ENCODE measurements around the gene ZXDC.

The ZXDC gene

DNA sequence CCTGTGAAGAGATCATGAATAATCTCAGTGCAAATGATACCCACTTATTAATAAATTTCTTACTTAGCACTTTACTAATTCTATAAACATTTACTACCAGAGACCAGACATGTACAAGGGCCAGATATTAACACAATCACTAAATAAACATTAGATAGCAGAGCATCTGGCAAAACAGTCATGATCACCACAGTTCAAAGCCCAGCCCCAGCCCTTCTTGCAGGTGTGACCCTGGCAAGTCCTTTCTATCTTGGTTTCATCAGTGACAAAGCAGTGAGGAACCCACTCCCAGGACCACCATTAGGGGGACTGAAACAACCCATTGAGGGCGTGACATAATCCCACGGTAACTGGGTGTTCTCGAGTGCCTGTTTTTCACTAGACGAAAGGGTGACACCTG lies 11.6 kb downstream of the ZXDC start:
- Histone ChIP-seq H3K4me3 (ENCODE audit: low read length) (no peak overlapping the region), H3K4me1 (ENCODE audit: control insufficient read depth, insufficient read depth, low read length) (no peaks in the 10 kb centered on the region), H3K9ac (ENCODE audit: low read length) (no peak overlapping the region), H3K36me3 (ENCODE audit: control insufficient read depth, insufficient read depth, low read length) (peaks cover 43% of the 10 kb centered on the region), H3K27me3 (ENCODE audit: control insufficient read depth, insufficient read depth, low read length) (no peaks in the 10 kb centered on the region), H3K9me3 (ENCODE audit: control insufficient read depth, low read length) (no peaks in the 10 kb centered on the region)

DNA sequence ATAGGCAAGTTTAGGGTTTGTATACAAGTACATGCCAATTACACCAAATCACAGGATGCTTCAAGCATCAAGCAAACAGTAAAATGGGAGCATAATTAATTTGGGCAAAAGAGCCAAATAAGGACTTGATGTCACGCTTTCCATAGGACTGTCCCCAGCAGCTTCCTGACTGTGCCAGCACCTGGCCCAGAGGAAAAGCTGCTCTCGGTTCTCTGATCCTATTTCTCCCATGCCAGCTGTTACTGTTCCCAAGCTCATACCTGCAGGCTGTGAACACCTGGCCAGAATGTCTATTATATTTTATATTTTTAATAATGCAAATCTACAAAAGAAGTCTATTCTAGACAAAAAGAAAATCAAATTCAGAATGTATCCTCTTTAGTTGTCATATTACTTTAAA lies 12.2 kb downstream of the ZXDC start:
- H3K36me3 ChIP-seq (ENCODE audit: control insufficient read depth, insufficient read depth, low read length), result peaks cover 39% of the 10 kb centered on the region
- no peak overlapping the region for H3K4me3 ChIP-seq (ENCODE audit: low read length)
- H3K27me3 ChIP-seq (ENCODE audit: control insufficient read depth, insufficient read depth, low read length), result no peaks in the 10 kb centered on the region
- H3K9me3 ChIP-seq (ENCODE audit: control insufficient read depth, low read length), result no peaks in the 10 kb centered on the region
- H3K4me1 ChIP-seq (ENCODE audit: control insufficient read depth, insufficient read depth, low read length), result no peaks in the 10 kb centered on the region
- H3K9ac ChIP-seq (ENCODE audit: low read length), result no peak overlapping the region

DNA sequence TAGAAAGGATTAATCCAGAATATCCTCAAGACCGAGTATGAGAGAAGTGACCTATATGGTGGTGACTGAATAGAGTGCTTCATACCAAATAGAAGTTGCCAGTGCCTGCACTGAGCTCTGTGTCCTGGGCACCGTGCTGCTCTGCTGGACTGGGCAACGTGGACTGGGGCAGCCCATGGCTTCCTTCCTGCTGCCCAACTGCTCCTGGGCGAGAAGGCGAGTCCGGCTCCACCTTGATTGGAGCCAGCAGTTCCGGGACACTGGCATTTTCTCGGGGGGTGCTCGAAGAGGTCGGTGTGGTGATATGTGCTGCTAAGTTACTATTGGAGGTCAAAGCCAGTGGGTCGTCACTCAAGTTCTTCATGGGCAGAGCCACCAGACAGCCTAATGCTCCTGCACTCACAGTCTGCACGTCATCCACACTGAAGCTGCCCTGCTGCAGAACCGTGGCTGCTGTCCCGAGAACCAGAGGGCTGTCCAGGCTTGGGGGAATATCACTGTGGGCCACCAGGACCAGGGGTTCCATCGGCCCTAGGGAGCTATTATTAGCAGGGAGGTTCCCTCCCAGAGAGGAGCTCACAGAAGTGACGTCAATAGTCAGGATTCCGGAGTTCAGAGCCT lies 14.1 kb downstream of the ZXDC start:
- Histone ChIP-seq H3K9ac (ENCODE audit: low read length) (no peak overlapping the region), H3K36me3 (ENCODE audit: control insufficient read depth, insufficient read depth, low read length) (peaks cover 33% of the 10 kb centered on the region), H3K27me3 (ENCODE audit: control insufficient read depth, insufficient read depth, low read length) (no peaks in the 10 kb centered on the region), H3K4me1 (ENCODE audit: control insufficient read depth, insufficient read depth, low read length) (no peaks in the 10 kb centered on the region), H3K4me3 (ENCODE audit: low read length) (no peak overlapping the region), H3K9me3 (ENCODE audit: control insufficient read depth, low read length) (no peaks in the 10 kb centered on the region)

GRCh38 chr3:126460381-126460780 lies 15.3 kb downstream of the ZXDC start:
- Histone ChIP-seq H3K4me1 (ENCODE audit: control insufficient read depth, insufficient read depth, low read length) (no peaks in the 10 kb centered on the region), H3K9me3 (ENCODE audit: control insufficient read depth, low read length) (no peaks in the 10 kb centered on the region), H3K9ac (ENCODE audit: low read length) (no peak overlapping the region), H3K36me3 (ENCODE audit: control insufficient read depth, insufficient read depth, low read length) (peaks cover 25% of the 10 kb centered on the region), H3K4me3 (ENCODE audit: low read length) (no peak overlapping the region), H3K27me3 (ENCODE audit: control insufficient read depth, insufficient read depth, low read length) (no peaks in the 10 kb centered on the region)

DNA sequence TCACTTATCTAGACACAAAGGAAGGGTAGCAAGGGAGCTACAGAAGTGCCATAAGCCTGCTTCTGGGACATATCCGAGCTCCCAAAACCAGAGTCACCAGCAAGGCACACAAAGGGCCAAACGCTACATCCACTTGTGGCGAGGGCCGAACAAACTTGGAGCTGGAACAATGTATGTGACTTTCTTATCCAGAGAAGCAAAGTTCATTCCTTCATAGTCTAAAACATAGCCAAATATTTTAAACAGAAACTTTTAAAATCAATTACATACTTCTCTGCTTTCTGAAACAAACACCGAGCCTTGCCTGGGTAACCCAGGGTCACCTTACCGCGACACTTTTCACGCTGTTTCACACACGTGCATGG lies 15.9 kb downstream of the ZXDC start:
- Histone ChIP-seq H3K27me3 (ENCODE audit: control insufficient read depth, insufficient read depth, low read length) (no peaks in the 10 kb centered on the region), H3K36me3 (ENCODE audit: control insufficient read depth, insufficient read depth, low read length) (peaks cover 19% of the 10 kb centered on the region), H3K4me3 (ENCODE audit: low read length) (no peak overlapping the region), H3K9ac (ENCODE audit: low read length) (no peak overlapping the region), H3K9me3 (ENCODE audit: control insufficient read depth, low read length) (no peaks in the 10 kb centered on the region), H3K4me1 (ENCODE audit: control insufficient read depth, insufficient read depth, low read length) (no peaks in the 10 kb centered on the region)

GRCh38 chr3:126459111-126459762 lies 16.5 kb downstream of the ZXDC start:
- H3K4me3 ChIP-seq (ENCODE audit: low read length), result no peak overlapping the region
- peaks cover 15% of the 10 kb centered on the region for H3K36me3 ChIP-seq (ENCODE audit: control insufficient read depth, insufficient read depth, low read length)
- H3K27me3 ChIP-seq (ENCODE audit: control insufficient read depth, insufficient read depth, low read length), result no peaks in the 10 kb centered on the region
- no peak overlapping the region for H3K9ac ChIP-seq (ENCODE audit: low read length)
- H3K9me3 ChIP-seq (ENCODE audit: control insufficient read depth, low read length), result no peaks in the 10 kb centered on the region
- H3K4me1 ChIP-seq (ENCODE audit: control insufficient read depth, insufficient read depth, low read length), result no peaks in the 10 kb centered on the region

- Histone ChIP-seq H3K4me1 (ENCODE audit: control insufficient read depth, insufficient read depth, low read length) (no peaks in the 10 kb centered on the region), H3K9ac (ENCODE audit: low read length) (no peak overlapping the region), H3K36me3 (ENCODE audit: control insufficient read depth, insufficient read depth, low read length) (peaks cover 12% of the 10 kb centered on the region), H3K9me3 (ENCODE audit: control insufficient read depth, low read length) (no peaks in the 10 kb centered on the region), H3K27me3 (ENCODE audit: control insufficient read depth, insufficient read depth, low read length) (no peaks in the 10 kb centered on the region), H3K4me3 (ENCODE audit: low read length) (no peak overlapping the region)
These were observed 18.8 kb downstream of the ZXDC start for GRCh38 chr3:126456766-126457388.

DNA sequence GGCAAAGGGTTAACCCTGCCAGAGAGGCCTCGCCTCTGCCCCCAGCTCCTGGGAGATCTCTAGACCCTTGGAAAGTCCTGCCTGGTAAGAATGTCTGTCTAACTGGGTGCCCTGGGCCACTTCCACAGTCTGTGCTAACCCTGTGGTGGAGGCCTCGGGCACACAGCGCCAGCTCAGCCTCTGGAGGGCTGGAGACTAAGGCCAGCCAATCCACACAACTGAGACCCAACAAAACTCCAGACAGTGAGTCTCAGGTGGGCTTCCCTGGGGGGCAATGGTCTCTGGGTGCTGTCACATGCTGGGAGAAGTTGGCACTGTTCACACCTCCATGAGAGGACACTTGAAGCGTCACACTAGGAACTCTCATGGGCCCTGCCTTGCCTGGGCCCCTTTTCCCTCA lies 19.5 kb downstream of the ZXDC start:
- H3K27me3 ChIP-seq (ENCODE audit: control insufficient read depth, insufficient read depth, low read length), result no peaks in the 10 kb centered on the region
- no peak overlapping the region for H3K4me3 ChIP-seq (ENCODE audit: low read length)
- H3K9ac ChIP-seq (ENCODE audit: low read length), result no peak overlapping the region
- no peaks in the 10 kb centered on the region for H3K9me3 ChIP-seq (ENCODE audit: control insufficient read depth, low read length)
- peaks cover 16% of the 10 kb centered on the region for H3K36me3 ChIP-seq (ENCODE audit: control insufficient read depth, insufficient read depth, low read length)
- H3K4me1 ChIP-seq (ENCODE audit: control insufficient read depth, insufficient read depth, low read length), result no peaks in the 10 kb centered on the region

- H3K9ac ChIP-seq (ENCODE audit: low read length), result no peak overlapping the region
- no peaks in the 10 kb centered on the region for H3K9me3 ChIP-seq (ENCODE audit: control insufficient read depth, low read length)
- H3K4me1 ChIP-seq (ENCODE audit: control insufficient read depth, insufficient read depth, low read length), result no peaks in the 10 kb centered on the region
- H3K36me3 ChIP-seq (ENCODE audit: control insufficient read depth, insufficient read depth, low read length), result peaks cover 13% of the 10 kb centered on the region
- no peaks in the 10 kb centered on the region for H3K27me3 ChIP-seq (ENCODE audit: control insufficient read depth, insufficient read depth, low read length)
- no peak overlapping the region for H3K4me3 ChIP-seq (ENCODE audit: low read length)
These were observed 21.1 kb downstream of the ZXDC start for GRCh38 chr3:126454437-126455198.

DNA sequence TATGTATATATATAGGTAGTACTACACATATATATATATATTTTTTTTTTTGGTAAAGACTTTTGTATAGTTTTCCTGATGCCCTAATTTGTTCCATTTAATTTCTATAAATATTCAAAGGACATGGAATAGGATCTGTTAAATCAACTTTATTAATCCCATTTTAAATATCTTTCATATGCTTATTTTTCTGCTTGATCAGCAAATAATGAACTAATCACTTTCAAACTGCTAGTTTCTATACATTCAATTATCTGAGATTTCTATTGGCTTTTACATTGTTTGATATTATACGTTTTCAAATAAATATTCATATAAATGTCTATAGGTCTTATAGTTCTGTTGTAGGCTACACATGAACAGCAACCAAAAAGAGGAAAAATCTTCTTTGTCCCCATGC lies 21.7 kb downstream of the ZXDC start:
- H3K36me3 ChIP-seq (ENCODE audit: control insufficient read depth, insufficient read depth, low read length), result peaks cover 7% of the 10 kb centered on the region
- no peaks in the 10 kb centered on the region for H3K27me3 ChIP-seq (ENCODE audit: control insufficient read depth, insufficient read depth, low read length)
- H3K9ac ChIP-seq (ENCODE audit: low read length), result no peak overlapping the region
- H3K4me1 ChIP-seq (ENCODE audit: control insufficient read depth, insufficient read depth, low read length), result no peaks in the 10 kb centered on the region
- H3K4me3 ChIP-seq (ENCODE audit: low read length), result no peak overlapping the region
- H3K9me3 ChIP-seq (ENCODE audit: control insufficient read depth, low read length), result no peaks in the 10 kb centered on the region

DNA sequence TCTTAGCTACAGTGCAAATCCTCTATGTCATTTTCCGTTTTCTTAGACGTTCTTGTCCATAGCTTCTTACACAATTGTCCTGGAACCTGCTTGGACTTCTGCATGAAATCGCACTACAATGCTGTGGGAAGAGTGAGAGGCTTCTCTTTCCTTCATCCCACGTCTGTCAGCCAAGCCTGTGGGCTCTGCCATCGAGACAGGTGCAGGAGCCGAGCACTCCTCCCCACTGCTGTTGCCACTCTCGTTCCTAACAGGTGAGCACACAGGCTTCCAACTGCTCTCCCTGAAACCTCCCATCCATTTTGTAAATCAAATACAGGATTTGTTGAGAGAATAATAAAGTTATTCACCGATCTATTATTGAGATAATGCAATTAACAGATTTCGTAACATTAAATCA lies 23.5 kb downstream of the ZXDC start:
- H3K9ac ChIP-seq (ENCODE audit: low read length), result no peak overlapping the region
- no peaks in the 10 kb centered on the region for H3K27me3 ChIP-seq (ENCODE audit: control insufficient read depth, insufficient read depth, low read length)
- no peaks in the 10 kb centered on the region for H3K9me3 ChIP-seq (ENCODE audit: control insufficient read depth, low read length)
- H3K36me3 ChIP-seq (ENCODE audit: control insufficient read depth, insufficient read depth, low read length), result peaks cover 6% of the 10 kb centered on the region
- no peaks in the 10 kb centered on the region for H3K4me1 ChIP-seq (ENCODE audit: control insufficient read depth, insufficient read depth, low read length)
- no peak overlapping the region for H3K4me3 ChIP-seq (ENCODE audit: low read length)

- Histone ChIP-seq H3K36me3 (ENCODE audit: control insufficient read depth, insufficient read depth, low read length) (peaks cover 6% of the 10 kb centered on the region), H3K9ac (ENCODE audit: low read length) (no peak overlapping the region)
These were observed 24.2 kb downstream of the ZXDC start for GRCh38 chr3:126451511-126451910.

More at GRCh38 chr3:126451511-126451910, 24.2 kb downstream of the ZXDC start:
- Histone ChIP-seq H3K9me3 (ENCODE audit: control insufficient read depth, low read length) (no peaks in the 10 kb centered on the region), H3K27me3 (ENCODE audit: control insufficient read depth, insufficient read depth, low read length) (no peaks in the 10 kb centered on the region), H3K4me1 (ENCODE audit: control insufficient read depth, insufficient read depth, low read length) (no peaks in the 10 kb centered on the region), H3K4me3 (ENCODE audit: low read length) (no peak overlapping the region)

Measured in mucosa of stomach (tissue), 1 donor.